Activated CD4-positive, alpha-beta T cell treated with anti-CD3 and anti-CD28 coated beads for 48 hours (primary cell): ENCODE measurements around the gene BTBD3.

Experiments
- DNase-seq: peaks from one replicate; pipeline ENCODE4 v3.0.0-alpha.2; 2020

Gene BTBD3

DNA sequence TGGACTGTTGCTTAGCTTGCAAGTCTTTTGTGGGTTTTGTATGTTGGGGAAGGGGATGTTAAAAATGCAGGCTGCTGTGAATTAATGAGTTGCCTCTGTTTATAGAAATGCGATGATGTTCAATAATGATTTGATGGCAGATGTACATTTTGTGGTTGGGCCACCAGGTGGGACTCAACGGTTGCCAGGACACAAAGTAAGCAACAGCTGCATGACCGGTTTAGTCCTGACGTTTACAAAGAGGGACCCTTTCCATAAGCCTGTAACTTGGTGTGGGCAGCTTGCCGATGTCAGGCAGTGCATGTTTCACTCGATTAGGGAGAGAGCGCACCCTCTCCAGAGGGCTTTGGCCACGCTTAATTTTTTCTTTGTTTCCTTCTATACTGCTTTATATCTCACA lies 1.3 kb downstream of the BTBD3 start:
- no peak for DNase-seq

DNA sequence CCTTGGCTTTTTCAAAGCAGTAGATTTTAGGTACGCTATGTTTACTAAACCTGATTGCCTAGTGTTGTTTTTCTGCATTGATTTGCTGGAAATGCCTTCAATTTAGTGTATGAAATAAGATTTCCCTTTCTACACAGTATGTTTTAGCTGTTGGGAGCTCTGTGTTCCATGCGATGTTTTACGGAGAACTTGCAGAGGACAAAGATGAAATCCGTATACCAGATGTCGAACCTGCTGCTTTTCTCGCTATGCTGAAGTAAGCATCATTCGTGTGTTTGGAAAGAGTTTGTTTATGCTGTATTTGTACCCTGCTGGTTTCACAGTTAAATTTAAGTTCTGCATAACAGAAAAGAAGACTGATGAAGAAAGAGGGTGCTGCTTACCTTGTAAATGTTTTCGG lies 1.9 kb downstream of the BTBD3 start:
- DNase-seq, result no peak

DNA sequence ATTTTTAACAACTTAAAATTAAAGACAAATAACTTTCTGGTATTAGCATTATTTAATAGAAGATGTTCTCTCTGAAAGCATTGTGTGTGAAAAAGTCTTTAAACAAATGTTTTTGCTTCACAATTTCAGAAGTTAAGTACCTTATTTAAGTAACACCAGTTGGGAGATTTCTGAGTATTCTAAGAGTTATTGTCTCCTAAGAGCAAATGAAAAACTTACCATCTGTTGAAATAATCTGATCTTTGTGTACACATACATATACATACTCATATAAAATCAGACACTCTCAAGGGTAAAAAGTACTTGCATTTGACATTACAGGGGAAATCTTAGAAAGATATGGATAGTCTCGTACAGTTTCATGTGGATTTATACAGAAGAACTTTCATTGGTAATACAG lies 2.4 kb downstream of the BTBD3 start:
- DNase-seq, result no peak

GRCh38 chr20:11921321-11921720 lies 3.6 kb downstream of the BTBD3 start:
- DNase-seq, result no peak

GRCh38 chr20:11922561-11922960 lies 4.9 kb downstream of the BTBD3 start:
- DNase-seq, result no peak

GRCh38 chr20:11924923-11925322 lies 7.2 kb downstream of the BTBD3 start:
- no peak for DNase-seq

DNA sequence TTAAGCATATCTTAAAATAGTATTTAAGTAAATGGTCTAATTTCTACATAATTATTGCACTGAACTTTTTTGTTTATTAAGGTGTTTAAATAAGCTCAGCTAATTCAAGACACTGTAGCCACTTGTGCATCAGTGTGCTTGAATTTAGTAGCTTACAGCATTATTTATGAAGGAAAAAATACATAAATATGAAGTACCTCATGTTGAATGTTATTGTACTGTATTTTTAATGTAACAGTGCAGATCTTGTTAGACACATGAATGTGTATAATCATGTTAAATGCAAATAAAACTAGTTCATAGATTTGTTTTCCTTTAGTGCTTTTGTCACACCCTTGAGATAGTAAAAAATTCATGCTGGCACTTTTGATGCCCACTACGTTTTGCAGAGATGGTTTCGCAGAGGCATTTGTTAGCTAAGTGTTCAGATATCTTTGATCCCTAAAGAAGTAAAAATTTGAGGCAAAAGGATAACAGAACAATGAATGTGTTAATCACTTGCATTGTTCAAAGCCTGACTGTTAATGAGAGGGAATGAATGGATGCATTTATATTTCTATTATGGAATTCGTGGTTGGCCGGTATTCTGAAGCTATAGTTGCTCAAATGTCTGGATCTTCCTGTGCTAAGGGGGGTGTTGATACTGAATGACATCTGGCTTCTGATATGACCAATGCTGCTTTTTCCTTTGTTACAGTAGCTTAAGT lies 8.8 kb downstream of the BTBD3 start:
- DNase-seq, result no peak

- DNase-seq, result no peak
These were observed 12.3 kb downstream of the BTBD3 start for GRCh38 chr20:11929947-11930346.

DNA sequence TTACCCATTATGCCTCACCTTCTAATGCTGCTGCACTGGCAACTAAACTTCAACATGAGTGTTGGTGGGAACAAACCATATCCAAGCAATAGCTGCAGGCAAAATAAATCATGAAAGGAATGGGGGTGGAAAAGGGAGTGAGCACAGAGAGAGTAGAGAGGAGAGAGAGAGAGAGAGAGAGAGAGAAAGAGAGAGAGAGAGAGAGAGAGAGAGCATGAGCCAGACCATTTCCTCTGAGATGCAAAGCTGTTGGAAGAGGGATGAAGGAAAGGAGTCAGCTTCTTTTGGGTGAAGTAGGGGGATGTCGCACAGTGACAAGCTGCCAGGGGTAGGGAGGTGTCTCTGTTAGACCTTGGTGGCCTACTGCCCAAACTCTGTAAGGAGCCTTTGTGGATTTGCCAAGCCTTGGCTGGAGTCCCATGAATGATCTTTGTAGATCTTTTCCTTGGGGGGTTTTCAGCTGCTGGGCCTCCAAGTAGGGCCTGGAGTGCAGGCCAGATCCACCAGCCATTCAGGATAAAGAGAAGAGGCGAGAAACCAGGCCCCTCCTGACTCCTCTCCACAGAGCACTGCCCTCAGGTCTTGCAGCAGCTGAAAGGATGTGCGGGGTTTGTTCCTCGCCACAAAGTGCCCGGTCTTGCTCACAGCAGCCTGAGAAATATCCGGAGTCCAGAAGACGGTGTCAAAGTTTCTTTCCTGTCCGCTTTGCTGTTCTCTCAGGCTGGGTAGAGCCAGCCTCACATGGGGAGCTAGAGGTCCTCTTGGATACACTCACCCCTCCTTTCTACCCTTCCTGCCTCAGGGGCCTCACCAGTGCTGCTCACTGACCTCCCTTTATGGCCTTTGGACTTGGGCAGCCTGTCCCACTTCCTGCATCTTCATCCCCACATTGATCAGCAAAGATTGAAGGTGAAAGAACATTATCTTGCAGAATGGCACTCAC lies 17.8 kb downstream of the BTBD3 start:
- no peak for DNase-seq

- DNase-seq, result no peak
These were observed 18.5 kb downstream of the BTBD3 start for GRCh38 chr20:11936157-11936556.

- no peak for DNase-seq
These were observed 19.5 kb downstream of the BTBD3 start for GRCh38 chr20:11937230-11937629.

- no peak for DNase-seq
These were observed 24.0 kb downstream of the BTBD3 start for GRCh38 chr20:11941593-11942246.

- DNase-seq, result no peak
These were observed 26.1 kb downstream of the BTBD3 start for GRCh38 chr20:11943778-11944177.

GRCh38 chr20:11948806-11949205 lies 31.1 kb downstream of the BTBD3 start:
- DNase-seq, result no peak

GRCh38 chr20:11949711-11950110 lies 32.0 kb downstream of the BTBD3 start:
- DNase-seq, result no peak

- DNase-seq, result no peak
These were observed 34.0 kb downstream of the BTBD3 start for GRCh38 chr20:11951696-11952095.

DNA sequence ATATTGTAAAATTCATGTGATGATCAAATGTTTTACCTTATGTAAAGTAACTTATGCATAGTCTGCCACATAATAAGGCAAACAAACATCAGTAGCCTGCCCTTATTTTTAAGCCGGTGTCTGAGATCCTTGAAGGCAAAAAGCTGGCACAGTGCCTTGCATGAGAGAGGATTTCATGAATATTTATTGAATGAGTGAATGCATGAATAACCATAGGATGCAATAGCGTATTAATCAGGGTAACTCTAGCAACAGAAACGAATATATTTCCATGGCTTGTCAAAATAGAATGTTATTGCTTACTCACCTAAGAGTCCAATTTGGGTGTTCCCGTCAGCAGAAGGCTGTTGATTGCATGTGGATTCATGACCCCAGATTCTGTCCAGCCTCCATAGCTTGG lies 34.9 kb downstream of the BTBD3 start:
- DNase-seq, result no peak

DNA sequence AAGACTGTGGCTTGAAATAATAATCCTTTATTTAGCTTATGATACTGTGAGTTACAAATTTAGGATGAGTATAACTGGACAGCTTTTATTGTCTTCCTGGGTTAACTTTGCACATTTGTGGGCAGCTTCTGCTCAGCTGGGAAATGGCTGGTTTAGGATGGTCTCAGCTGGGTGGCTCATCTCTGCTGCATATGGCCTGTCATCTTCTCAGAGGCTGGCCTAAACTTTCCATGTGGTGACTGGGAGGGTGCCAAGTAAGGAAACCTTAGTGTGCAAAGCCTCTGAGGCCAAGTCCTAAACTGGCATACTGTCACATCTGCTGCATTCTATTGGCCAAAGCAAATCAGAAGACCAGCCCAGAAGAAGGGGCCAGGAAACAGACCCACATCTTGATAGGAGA lies 40.2 kb downstream of the BTBD3 start:
- no peak for DNase-seq

DNA sequence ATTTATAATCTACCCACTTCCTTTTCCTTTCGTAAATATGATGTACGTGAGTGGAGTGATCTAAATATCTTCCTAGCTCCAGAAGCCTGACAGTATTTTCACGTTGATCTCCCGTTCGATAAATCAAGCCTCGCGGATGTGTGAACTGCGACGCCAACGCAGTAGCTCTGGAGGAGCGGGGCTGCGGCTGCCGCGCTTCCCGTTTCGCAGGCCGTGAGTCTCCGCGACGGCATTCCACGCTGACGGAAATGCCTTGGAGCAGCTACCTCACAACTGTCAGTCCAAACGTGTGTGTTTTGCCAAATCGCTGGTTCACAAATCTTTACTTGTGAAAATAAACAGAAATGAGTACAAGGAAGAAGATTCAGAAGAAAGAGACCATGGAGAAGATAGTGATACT lies 41.2 kb downstream of the BTBD3 start:
- DNase-seq, result no peak

- no peak for DNase-seq
These were observed 47.9 kb downstream of the BTBD3 start for GRCh38 chr20:11965602-11966001.

- no peak for DNase-seq
These were observed 48.5 kb downstream of the BTBD3 start for GRCh38 chr20:11966186-11966585.

- DNase-seq, result no peak
These were observed 52.6 kb downstream of the BTBD3 start for GRCh38 chr20:11970243-11970836.

DNA sequence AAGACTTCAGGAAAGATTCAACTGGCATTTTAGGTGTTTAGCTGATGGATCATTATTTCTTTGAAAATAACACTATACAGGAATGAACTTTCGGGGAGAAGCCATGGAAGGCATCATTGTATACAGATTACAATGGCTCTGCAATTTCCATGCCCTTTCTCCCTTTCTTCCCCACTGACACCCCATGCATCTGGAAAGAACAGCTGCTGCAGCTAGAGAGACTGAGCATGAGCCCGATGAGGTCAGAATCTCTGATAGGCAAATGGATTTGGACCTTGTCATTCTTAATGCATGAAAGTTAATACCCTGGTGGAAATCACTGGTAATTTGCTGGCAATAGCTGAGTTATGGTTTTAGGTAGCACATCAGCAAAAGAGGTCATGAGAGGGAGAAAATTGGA lies 54.8 kb downstream of the BTBD3 start:
- DNase-seq, result no peak
